C4-2B (cell line): Measurements from ENCODE around the gene LRRTM4.

ENCODE experiments used
- CTCF ChIP-seq: fragments of 450-650 bp; conservative IDR thresholded peaks from 2 replicates; pipeline ENCODE4 v1.5.1; 2017; ENCODE audit warnings: mild to moderate bottlenecking
- ZFX ChIP-seq: fragments of 450-650 bp; IDR thresholded peaks from 2 replicates; pipeline ENCODE4 v1.6.1; 2017

- TF ChIP-seq CTCF = no peak
- no peak for TF ChIP-seq ZFX
These were observed 821.3 kb downstream of the LRRTM4 start for GRCh38 chr2:76700894-76701293.
